DOHH2 (cell line): ENCODE data around the gene FNIP1.

Experiments
- CTCF ChIP-seq: fragments of 200-600 bp; sonication (generic); IDR thresholded peaks from one replicate; pipeline ENCODE4 v1.5.1; 2014; ENCODE audit warnings: antibody characterized with exemption, mild to moderate bottlenecking, low read depth, low read length; ENCODE audit not compliant: poor library complexity, severe bottlenecking
- EZH2phosphoT487 ChIP-seq: fragments of 200-600 bp; sonication (generic); IDR thresholded peaks from 2 replicates; pipeline ENCODE4 v1.6.1; 2017; ENCODE audit warnings: borderline replicate concordance, mild to moderate bottlenecking, antibody characterized with exemption, low read length, moderate library complexity, mixed read lengths

- TF ChIP-seq CTCF (no peak), EZH2phosphoT487 (no peak)
Measured at GRCh38 chr5:131754363-131754762, 42.5 kb downstream of the FNIP1 start.
